Measurements from ENCODE around the gene RNLS. TPM values are rescaled to one million over a fixed set of nuclear protein-coding genes. Genes with fewer than 3 reads are reported as not detected.

The RNLS gene
- total RNA-seq, 4 donors from 2014 or later: 8.7 to 19.7 (median 12.9) TPM

GRCh38 chr10:88270871-88271713 is 312.0 kb downstream of the RNLS start:
- no peak overlapping the region for H3K27ac ChIP-seq
- H3K36me3 ChIP-seq: no peaks in the 10 kb centered on the region
- TF ChIP-seq POLR2A (IDR thresholded peaks at IDR 0.05) (no peak), CTCF (IDR thresholded peaks at IDR 0.05) (no peak)
- no peaks in the 10 kb centered on the region for H3K9me3 ChIP-seq
- intact Hi-C loops (cut with DNase I; ENCODE audit: low total_unique reads): no loop called here
- H3K27me3 ChIP-seq: no peaks in the 10 kb centered on the region
- H3K4me1 ChIP-seq: no peaks in the 10 kb centered on the region
- no peak overlapping the region for H3K4me3 ChIP-seq
- no peak for DNase-seq

- no peak for TF ChIP-seq POLR2A (IDR thresholded peaks at IDR 0.05)
- no peak for TF ChIP-seq CTCF (IDR thresholded peaks at IDR 0.05)
- H3K36me3 ChIP-seq: no peaks in the 10 kb centered on the region
- no peaks in the 10 kb centered on the region for H3K27me3 ChIP-seq
- DNase-seq: no peak
- no peaks in the 10 kb centered on the region for H3K9me3 ChIP-seq
- no peak overlapping the region for H3K4me3 ChIP-seq
- H3K4me1 ChIP-seq: no peaks in the 10 kb centered on the region
- intact Hi-C loops (cut with DNase I; ENCODE audit: low total_unique reads): no loop called here
- H3K27ac ChIP-seq: no peak overlapping the region
Measured at GRCh38 chr10:88270061-88270808, 312.9 kb downstream of the RNLS start.

GRCh38 chr10:88262591-88263234 is 320.4 kb downstream of the RNLS start:
- Histone ChIP-seq H3K4me3 (no peak overlapping the region), H3K9me3 (no peaks in the 10 kb centered on the region), H3K4me1 (no peaks in the 10 kb centered on the region), H3K36me3 (no peaks in the 10 kb centered on the region), H3K27ac (no peak overlapping the region), H3K27me3 (no peaks in the 10 kb centered on the region)
- intact Hi-C loops (cut with DNase I; ENCODE audit: low total_unique reads): no loop called here
- DNase-seq: no peak
- TF ChIP-seq POLR2A (IDR thresholded peaks at IDR 0.05) (no peak), CTCF (IDR thresholded peaks at IDR 0.05) (no peak)

- intact Hi-C loops (cut with DNase I; ENCODE audit: low total_unique reads): no loop called here
- Histone ChIP-seq H3K27me3 (no peaks in the 10 kb centered on the region), H3K9me3 (no peaks in the 10 kb centered on the region), H3K27ac (no peak overlapping the region), H3K36me3 (no peaks in the 10 kb centered on the region), H3K4me3 (no peak overlapping the region), H3K4me1 (no peaks in the 10 kb centered on the region)
- TF ChIP-seq POLR2A (IDR thresholded peaks at IDR 0.05) (no peak), CTCF (IDR thresholded peaks at IDR 0.05) (no peak)
- DNase-seq: no peak
Measured at GRCh38 chr10:88261152-88261551, 322.0 kb downstream of the RNLS start.
